ENCODE data around the gene CD99L2.

DNA sequence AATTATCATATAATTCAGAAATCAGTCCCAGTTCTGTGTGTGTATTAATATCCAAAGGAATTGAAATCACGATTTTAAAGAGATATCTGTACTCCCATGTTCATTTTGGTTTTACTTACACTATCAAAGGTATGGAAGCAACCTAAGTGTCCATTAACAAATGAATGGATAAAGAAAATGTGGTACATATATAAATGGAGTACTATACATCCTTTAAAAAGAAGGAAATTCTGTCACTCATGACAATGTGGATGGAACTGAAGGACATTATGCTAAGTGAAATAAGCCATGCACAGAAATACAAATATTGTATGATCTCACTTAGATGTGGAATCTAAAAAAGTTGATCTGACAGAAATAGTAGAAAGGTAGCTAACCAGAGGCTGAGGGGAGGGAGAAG, 63.8 kb downstream of the CD99L2 start:
- TF ChIP-seq, protein P1, sequence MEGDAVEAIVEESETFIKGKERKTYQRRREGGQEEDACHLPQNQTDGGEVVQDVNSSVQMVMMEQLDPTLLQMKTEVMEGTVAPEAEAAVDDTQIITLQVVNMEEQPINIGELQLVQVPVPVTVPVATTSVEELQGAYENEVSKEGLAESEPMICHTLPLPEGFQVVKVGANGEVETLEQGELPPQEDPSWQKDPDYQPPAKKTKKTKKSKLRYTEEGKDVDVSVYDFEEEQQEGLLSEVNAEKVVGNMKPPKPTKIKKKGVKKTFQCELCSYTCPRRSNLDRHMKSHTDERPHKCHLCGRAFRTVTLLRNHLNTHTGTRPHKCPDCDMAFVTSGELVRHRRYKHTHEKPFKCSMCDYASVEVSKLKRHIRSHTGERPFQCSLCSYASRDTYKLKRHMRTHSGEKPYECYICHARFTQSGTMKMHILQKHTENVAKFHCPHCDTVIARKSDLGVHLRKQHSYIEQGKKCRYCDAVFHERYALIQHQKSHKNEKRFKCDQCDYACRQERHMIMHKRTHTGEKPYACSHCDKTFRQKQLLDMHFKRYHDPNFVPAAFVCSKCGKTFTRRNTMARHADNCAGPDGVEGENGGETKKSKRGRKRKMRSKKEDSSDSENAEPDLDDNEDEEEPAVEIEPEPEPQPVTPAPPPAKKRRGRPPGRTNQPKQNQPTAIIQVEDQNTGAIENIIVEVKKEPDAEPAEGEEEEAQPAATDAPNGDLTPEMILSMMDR (conservative IDR thresholded peaks at IDR 0.05; ENCODE audit: low read depth, low read length) = no peak
- TF ChIP-seq EZH2 (IDR thresholded peaks at IDR 0.05; ENCODE audit: borderline replicate concordance, low read depth, low read length, poor library complexity, severe bottlenecking) = no peak

Measured in A673 (cell line).